ENCODE data around the gene DENND1A. TPM values are rescaled to one million over a fixed set of nuclear protein-coding genes. Genes with fewer than 3 reads are reported as not detected.
"Not testable (repeated sequence)": the region's sequence is repeated elsewhere in the genome, so short reads cannot be mapped to it uniquely, and the experiment has no call there.

The DENND1A gene
- total RNA-seq, 2 experiments from 2014 or later = 23.7 to 29.5 TPM

- peaks cover 25% of the 10 kb centered on the region for H3K9me3 Mint-ChIP-seq (ENCODE audit: low read depth)
- POLR2A ChIA-PET = interaction anchor here (0.6 kb wide), 1 partner anchor 885 kb away, joined by 3 read pairs; the partner anchor contains the start of gene RABGAP1
- intact Hi-C loops (cut with DNase I, micrococcal nuclease) = no loop called here
These were observed 104.4 kb downstream of the DENND1A start for GRCh38 chr9:123825342-123826060.

GRCh38 chr9:123823194-123823947 is 106.6 kb downstream of the DENND1A start:
- CTCF ChIA-PET = interaction anchor here (1.0 kb wide), 1 partner anchor 10 kb away, joined by 3 read pairs; no protein-coding TSS in a partner anchor
- ATAC-seq (no peak), DNase-seq (no peak)
- Mint-ChIP-seq H3K4me1 (peaks cover 7% of the 10 kb centered on the region), H3K9me3 (ENCODE audit: low read depth) (peaks cover 10% of the 10 kb centered on the region), H3K27ac (no peak overlapping the region), H3K36me3 (ENCODE audit: low read depth) (peaks cover 16% of the 10 kb centered on the region), H3K27me3 (no peaks in the 10 kb centered on the region), H3K4me3 (no peak overlapping the region)
- intact Hi-C loops (cut with DNase I, micrococcal nuclease) = no loop called here
- POLR2A ChIA-PET = no interaction called here

More at GRCh38 chr9:123825342-123826060, 104.4 kb downstream of the DENND1A start:
- CTCF ChIA-PET = interaction anchor here (1.0 kb wide), 2 partner anchors 14 to 38 kb away, joined by 3 read pairs; no protein-coding TSS in a partner anchor
- DNase-seq = no peak
- Mint-ChIP-seq H3K4me3 (no peak overlapping the region), H3K36me3 (ENCODE audit: low read depth) (peaks cover 34% of the 10 kb centered on the region), H3K27me3 (no peaks in the 10 kb centered on the region), H3K27ac (no peak overlapping the region), H3K4me1 (peaks cover 7% of the 10 kb centered on the region)
- no peak for ATAC-seq

GRCh38 chr9:123821619-123822018 is 108.3 kb downstream of the DENND1A start:
- CTCF ChIA-PET = interaction anchor here (0.5 kb wide), 1 partner anchor 146 kb away, joined by 3 read pairs; no protein-coding TSS in a partner anchor

GRCh38 chr9:123820139-123820538 is 109.8 kb downstream of the DENND1A start:
- ATAC-seq = no peak
- ChIA-PET POLR2A (no interaction called here), CTCF (no interaction called here)
- Mint-ChIP-seq H3K27me3 (no peaks in the 10 kb centered on the region), H3K36me3 (ENCODE audit: low read depth) (peaks cover 2% of the 10 kb centered on the region), H3K27ac (no peak overlapping the region), H3K4me3 (no peak overlapping the region), H3K9me3 (ENCODE audit: low read depth) (no peaks in the 10 kb centered on the region), H3K4me1 (peaks cover 7% of the 10 kb centered on the region)
- DNase-seq = no peak
- intact Hi-C loops (cut with DNase I, micrococcal nuclease) = no loop called here

More at GRCh38 chr9:123821619-123822018, 108.3 kb downstream of the DENND1A start:
- Mint-ChIP-seq H3K4me1 (peaks cover 7% of the 10 kb centered on the region), H3K36me3 (ENCODE audit: low read depth) (peaks cover 5% of the 10 kb centered on the region), H3K27me3 (no peaks in the 10 kb centered on the region), H3K4me3 (no peak overlapping the region), H3K9me3 (ENCODE audit: low read depth) (no peaks in the 10 kb centered on the region), H3K27ac (no peak overlapping the region)
- DNase-seq (no peak), ATAC-seq (no peak)
- POLR2A ChIA-PET = no interaction called here
- intact Hi-C loops (cut with DNase I, micrococcal nuclease) = no loop called here

- intact Hi-C loops (cut with DNase I, micrococcal nuclease) = no loop called here
- H3K4me3 Mint-ChIP-seq = no peak overlapping the region
- no peaks in the 10 kb centered on the region for H3K4me1 Mint-ChIP-seq
- H3K27me3 Mint-ChIP-seq = no peaks in the 10 kb centered on the region
- ATAC-seq (no peak), DNase-seq (no peak)
- ChIA-PET POLR2A (no interaction called here), CTCF (interaction anchor here (0.7 kb wide), 1 partner anchor 13 kb away, joined by 3 read pairs; no protein-coding TSS in a partner anchor)
- no peak overlapping the region for H3K27ac Mint-ChIP-seq
- no peaks in the 10 kb centered on the region for H3K36me3 Mint-ChIP-seq (ENCODE audit: low read depth)
- no peaks in the 10 kb centered on the region for H3K9me3 Mint-ChIP-seq (ENCODE audit: low read depth)
These were observed 113.0 kb downstream of the DENND1A start for GRCh38 chr9:123816817-123817472.

- H3K4me3 Mint-ChIP-seq; H3K27me3 Mint-ChIP-seq; intact Hi-C loops (cut with DNase I, micrococcal nuclease); ATAC-seq; CTCF ChIA-PET; POLR2A ChIA-PET; H3K36me3 Mint-ChIP-seq (ENCODE audit: low read depth); DNase-seq; H3K27ac Mint-ChIP-seq; H3K4me1 Mint-ChIP-seq; H3K9me3 Mint-ChIP-seq (ENCODE audit: low read depth): not testable (repeated sequence)
These were observed 114.1 kb downstream of the DENND1A start for GRCh38 chr9:123815856-123816255.

- CTCF ChIA-PET = no interaction called here
- Mint-ChIP-seq H3K27me3 (no peaks in the 10 kb centered on the region), H3K4me1 (no peaks in the 10 kb centered on the region), H3K27ac (no peak overlapping the region), H3K4me3 (no peak overlapping the region), H3K9me3 (ENCODE audit: low read depth) (no peaks in the 10 kb centered on the region), H3K36me3 (ENCODE audit: low read depth) (no peaks in the 10 kb centered on the region)
- ATAC-seq (no peak), DNase-seq (no peak)
- POLR2A ChIA-PET = no interaction called here
- intact Hi-C loops (cut with DNase I, micrococcal nuclease) = no loop called here
These were observed 115.4 kb downstream of the DENND1A start for GRCh38 chr9:123814496-123814895.

- H3K9me3 Mint-ChIP-seq (ENCODE audit: low read depth) = no peaks in the 10 kb centered on the region
- ChIA-PET CTCF (no interaction called here), POLR2A (no interaction called here)
- intact Hi-C loops (cut with DNase I, micrococcal nuclease) = no loop called here
- no peak overlapping the region for H3K27ac Mint-ChIP-seq
- ATAC-seq (no peak), DNase-seq (no peak)
- H3K4me1 Mint-ChIP-seq = no peaks in the 10 kb centered on the region
- no peaks in the 10 kb centered on the region for H3K36me3 Mint-ChIP-seq (ENCODE audit: low read depth)
- H3K27me3 Mint-ChIP-seq = no peaks in the 10 kb centered on the region
- H3K4me3 Mint-ChIP-seq = no peak overlapping the region
These were observed 116.9 kb downstream of the DENND1A start for GRCh38 chr9:123812984-123813383.

- ChIA-PET CTCF (no interaction called here), POLR2A (no interaction called here)
- Mint-ChIP-seq H3K27me3 (no peaks in the 10 kb centered on the region), H3K9me3 (ENCODE audit: low read depth) (no peaks in the 10 kb centered on the region), H3K4me3 (no peak overlapping the region), H3K27ac (no peak overlapping the region), H3K4me1 (no peaks in the 10 kb centered on the region), H3K36me3 (ENCODE audit: low read depth) (no peaks in the 10 kb centered on the region)
- intact Hi-C loops (cut with DNase I, micrococcal nuclease) = no loop called here
- DNase-seq (no peak), ATAC-seq (no peak)
These were observed 122.7 kb downstream of the DENND1A start for GRCh38 chr9:123807251-123807650.

- no peak overlapping the region for H3K4me3 Mint-ChIP-seq
- H3K27ac Mint-ChIP-seq = no peak overlapping the region
- ChIA-PET POLR2A (no interaction called here), CTCF (no interaction called here)
- intact Hi-C loops (cut with DNase I, micrococcal nuclease) = no loop called here
- ATAC-seq = no peak
- no peaks in the 10 kb centered on the region for H3K9me3 Mint-ChIP-seq (ENCODE audit: low read depth)
- H3K36me3 Mint-ChIP-seq (ENCODE audit: low read depth) = no peaks in the 10 kb centered on the region
- DNase-seq = no peak
- H3K27me3 Mint-ChIP-seq = no peaks in the 10 kb centered on the region
- no peaks in the 10 kb centered on the region for H3K4me1 Mint-ChIP-seq
These were observed 123.1 kb downstream of the DENND1A start for GRCh38 chr9:123806829-123807228.

GRCh38 chr9:123798195-123798594 is 131.7 kb downstream of the DENND1A start:
- Mint-ChIP-seq H3K9me3 (ENCODE audit: low read depth) (no peaks in the 10 kb centered on the region), H3K4me1 (peaks cover 9% of the 10 kb centered on the region), H3K36me3 (ENCODE audit: low read depth) (no peaks in the 10 kb centered on the region), H3K4me3 (no peak overlapping the region), H3K27ac (no peak overlapping the region), H3K27me3 (no peaks in the 10 kb centered on the region)
- ATAC-seq (no peak), DNase-seq (no peak)
- CTCF ChIA-PET = no interaction called here
- POLR2A ChIA-PET = no interaction called here
- intact Hi-C loops (cut with DNase I, micrococcal nuclease) = no loop called here

All from activated CD4-positive, alpha-beta T cell treated with anti-CD3 and anti-CD28 coated beads for 36 hours (primary cell).